CD4-positive, CD25-positive, alpha-beta regulatory T cell (primary cell): ENCODE measurements around the gene MPV17L2. TPM values are rescaled to one million over a fixed set of nuclear protein-coding genes. Genes with fewer than 3 reads are reported as not detected.
A peak's percentile ranks its signal among the peaks of the same experiment; 100 is the strongest.

Experiments used
- ATAC-seq, 2 donors: fragments of 150-1000 bp; cut with Tn5 transposase; one replicate each; pipeline ENCODE4 v1.10.0; 2021; ENCODE audit warnings: low read depth in 2 of 2, moderate number of reproducible peaks in 2 of 2, moderate library complexity in 1 of 2
- DNase-seq, 3 donors: peaks; one replicate each; pipeline versions ENCODE4 v3.0.0 to v3.0.0-alpha.2; 2012 to 2022; ENCODE audit warnings: mixed read lengths in 1 of 3
- H3K27ac ChIP-seq: one replicate; pipeline ENCODE4 v1.7.0; 2013; ENCODE audit warnings: mild to moderate bottlenecking, low read length; ENCODE audit not compliant: insufficient read depth, poor library complexity, severe bottlenecking
- H3K27me3 ChIP-seq: one replicate; pipeline ENCODE4 v1.7.0; 2013; ENCODE audit warnings: low read length; ENCODE audit not compliant: control insufficient read depth, insufficient read depth
- H3K36me3 ChIP-seq: one replicate; pipeline ENCODE4 v1.7.0; 2013; ENCODE audit warnings: mild to moderate bottlenecking, low read length, moderate library complexity; ENCODE audit not compliant: control insufficient read depth, insufficient read depth
- H3K4me1 ChIP-seq: 2 replicates; pipeline ENCODE4 v1.7.0; 2013; ENCODE audit warnings: mild to moderate bottlenecking, low read length; ENCODE audit not compliant: insufficient read depth, control insufficient read depth, poor library complexity, severe bottlenecking
- H3K4me3 ChIP-seq: one replicate; pipeline ENCODE4 v1.7.0; 2013; ENCODE audit warnings: low read depth, mild to moderate bottlenecking, low read length, moderate library complexity
- H3K9me3 ChIP-seq, 2 experiments: 1 replicate in 1 of 2; 2 replicates in 1 of 2; pipeline ENCODE4 v1.7.0; 2013; ENCODE audit warnings: low read length in 2 of 2, mild to moderate bottlenecking in 1 of 2, moderate library complexity in 1 of 2; ENCODE audit not compliant: control insufficient read depth in 2 of 2
- H3K27ac Mint-ChIP-seq, 3 donors: one replicate each; pipeline ENCODE4 v1.8.0; 2020 to 2022; ENCODE audit warnings: mild to moderate bottlenecking in 3 of 3, mixed read lengths in 3 of 3, moderate library complexity in 2 of 3
- H3K27me3 Mint-ChIP-seq: one replicate; pipeline ENCODE4 v1.8.0; 2022; ENCODE audit warnings: mild to moderate bottlenecking, mixed read lengths
- H3K36me3 Mint-ChIP-seq: one replicate; pipeline ENCODE4 v1.8.0; 2020; ENCODE audit warnings: mixed read lengths
- H3K4me1 Mint-ChIP-seq, 4 donors: one replicate each; pipeline ENCODE4 v1.8.0; 2020 to 2022; ENCODE audit warnings: mixed read lengths in 4 of 4, mild to moderate bottlenecking in 1 of 4
- H3K4me3 Mint-ChIP-seq, 4 donors: one replicate each; pipeline ENCODE4 v1.8.0; 2020 to 2022; ENCODE audit warnings: mild to moderate bottlenecking in 4 of 4, mixed read lengths in 4 of 4, moderate library complexity in 3 of 4
- H3K9me3 Mint-ChIP-seq, 7 donors: one replicate each; pipeline ENCODE4 v1.8.0; 2020 to 2022; ENCODE audit warnings: mixed read lengths in 7 of 7, mild to moderate bottlenecking in 3 of 7, moderate library complexity in 2 of 7
- polyA plus RNA-seq, 4 donors: library from polyadenylated mRNA; unstranded; fragments of 300-500 nt; fragmentation: Illumina TruSeq; gene quantifications; one replicate each; pipeline ENCODE4 v1.2.3, GENCODE V29; 2021
- total RNA-seq: library from RNA; stranded (reverse); gene quantifications from one replicate; pipeline ENCODE4 v1.2.3, GENCODE V29; 2022

MPV17L2 gene
- total and polyA plus RNA-seq, 5 donors from 2014 or later: 5.5 to 20.8 (median 12.6) TPM

- Mint-ChIP-seq H3K4me1 (peaks cover 0 to 4% (median 1%) of the 10 kb centered on the region in 4 donors), H3K9me3 (no peaks in the 10 kb centered on the region), H3K27me3 (no peaks in the 10 kb centered on the region), H3K36me3 (no peaks in the 10 kb centered on the region), H3K4me3 (no peak overlapping the region), H3K27ac (no peak overlapping the region)
- no peak overlapping the region for H3K27ac ChIP-seq
- no peaks in the 10 kb centered on the region for H3K27me3 ChIP-seq
- no peak overlapping the region for H3K4me3 ChIP-seq
- no peaks in the 10 kb centered on the region for H3K9me3 ChIP-seq
- ATAC-seq: no peak
- no peaks in the 10 kb centered on the region for H3K4me1 ChIP-seq
- no peaks in the 10 kb centered on the region for H3K36me3 ChIP-seq
- no peak for DNase-seq
These were observed 13.1 kb upstream of the MPV17L2 start for GRCh38 chr19:18179957-18180356.

GRCh38 chr19:18183529-18183928 lies 9.5 kb upstream of the MPV17L2 start:
- H3K4me3 ChIP-seq: no peak overlapping the region
- no peak overlapping the region for H3K27ac ChIP-seq
- H3K36me3 Mint-ChIP-seq: no peaks in the 10 kb centered on the region
- H3K9me3 ChIP-seq: no peaks in the 10 kb centered on the region
- H3K4me3 Mint-ChIP-seq: peak overlapping the region in 1 of 4 donors; percentile 27
- DNase-seq: no peak
- ATAC-seq: no peak
- H3K36me3 ChIP-seq: no peaks in the 10 kb centered on the region
- no peaks in the 10 kb centered on the region for H3K9me3 Mint-ChIP-seq
- no peaks in the 10 kb centered on the region for H3K4me1 ChIP-seq
- H3K27me3 ChIP-seq: no peaks in the 10 kb centered on the region
- no peak overlapping the region for H3K27ac Mint-ChIP-seq
- no peaks in the 10 kb centered on the region for H3K27me3 Mint-ChIP-seq
- H3K4me1 Mint-ChIP-seq: no peaks in the 10 kb centered on the region

- Mint-ChIP-seq H3K9me3 (no peaks in the 10 kb centered on the region), H3K27ac (no peak overlapping the region), H3K4me3 (no peak overlapping the region), H3K27me3 (peaks cover 4% of the 10 kb centered on the region), H3K36me3 (no peaks in the 10 kb centered on the region), H3K4me1 (no peaks in the 10 kb centered on the region)
- Histone ChIP-seq H3K36me3 (no peaks in the 10 kb centered on the region), H3K9me3 (no peaks in the 10 kb centered on the region), H3K27me3 (no peaks in the 10 kb centered on the region), H3K27ac (no peak overlapping the region), H3K4me3 (no peak overlapping the region), H3K4me1 (no peaks in the 10 kb centered on the region)
- ATAC-seq: no peak
- DNase-seq: no peak
These were observed 7.5 kb upstream of the MPV17L2 start for GRCh38 chr19:18185538-18185937.

GRCh38 chr19:18190278-18190677 lies 2.7 kb upstream of the MPV17L2 start:
- Mint-ChIP-seq H3K27me3 (peaks cover 4% of the 10 kb centered on the region), H3K4me1 (peaks cover 4 to 24% (median 10%) of the 10 kb centered on the region in 4 donors), H3K9me3 (no peaks in the 10 kb centered on the region), H3K27ac (no peak overlapping the region), H3K4me3 (peak overlapping the region in 1 of 4 donors; percentile 21), H3K36me3 (peaks cover 6% of the 10 kb centered on the region)
- Histone ChIP-seq H3K9me3 (no peaks in the 10 kb centered on the region), H3K4me1 (peaks cover 24% of the 10 kb centered on the region), H3K27me3 (no peaks in the 10 kb centered on the region), H3K4me3 (no peak overlapping the region), H3K27ac (no peak overlapping the region), H3K36me3 (no peaks in the 10 kb centered on the region)
- ATAC-seq: no peak
- DNase-seq: no peak

- no peaks in the 10 kb centered on the region for H3K9me3 ChIP-seq
- DNase-seq (no peak), ATAC-seq (no peak)
- no peaks in the 10 kb centered on the region for H3K27me3 ChIP-seq
- Mint-ChIP-seq H3K4me1 (peaks cover 4 to 29% (median 10%) of the 10 kb centered on the region in 4 donors), H3K27me3 (peaks cover 4% of the 10 kb centered on the region), H3K27ac (peak overlapping the region; percentile 38 to 94 (median 88)), H3K36me3 (peaks cover 6% of the 10 kb centered on the region), H3K4me3 (peak overlapping the region; percentile 87 to 95 (median 91)), H3K9me3 (no peaks in the 10 kb centered on the region)
- peak overlapping the region; percentile 94 for H3K4me3 ChIP-seq
- H3K4me1 ChIP-seq: peaks cover 24% of the 10 kb centered on the region
- H3K36me3 ChIP-seq: no peaks in the 10 kb centered on the region
- H3K27ac ChIP-seq: peak overlapping the region; percentile 88
These were observed 1.4 kb upstream of the MPV17L2 start for GRCh38 chr19:18191640-18192062.

GRCh38 chr19:18193388-18194180 lies 566 bp downstream of the MPV17L2 start:
- H3K36me3 ChIP-seq: peaks cover 3% of the 10 kb centered on the region
- peak overlapping the region; percentile 87 to 95 (median 91) for H3K4me3 Mint-ChIP-seq
- H3K27ac Mint-ChIP-seq: peak overlapping the region; percentile 35 to 94 (median 88)
- H3K4me1 ChIP-seq: peaks cover 24% of the 10 kb centered on the region
- H3K27me3 Mint-ChIP-seq: peaks cover 4% of the 10 kb centered on the region
- H3K27me3 ChIP-seq: no peaks in the 10 kb centered on the region
- DNase-seq (peak in 2 of 3 donors; percentile 13 to 18), ATAC-seq (no peak)
- H3K4me3 ChIP-seq: peak overlapping the region; percentile 66
- peaks cover 12% of the 10 kb centered on the region for H3K36me3 Mint-ChIP-seq
- H3K4me1 Mint-ChIP-seq: peaks cover 4 to 29% (median 10%) of the 10 kb centered on the region in 4 donors
- no peaks in the 10 kb centered on the region for H3K9me3 ChIP-seq
- peak overlapping the region; percentile 88 for H3K27ac ChIP-seq
- H3K9me3 Mint-ChIP-seq: no peaks in the 10 kb centered on the region

GRCh38 chr19:18194181-18194530 lies 1.1 kb downstream of the MPV17L2 start:
- ATAC-seq: no peak
- H3K27ac Mint-ChIP-seq: peak overlapping the region in 2 of 3 donors; percentile 20 to 87
- no peak overlapping the region for H3K27ac ChIP-seq

More at GRCh38 chr19:18194181-18194530, 1.1 kb downstream of the MPV17L2 start:
- Histone ChIP-seq H3K9me3 (no peaks in the 10 kb centered on the region), H3K4me3 (peak overlapping the region; percentile 66), H3K27me3 (no peaks in the 10 kb centered on the region), H3K36me3 (peaks cover 3% of the 10 kb centered on the region), H3K4me1 (peaks cover 24% of the 10 kb centered on the region)
- peaks cover 4 to 29% (median 10%) of the 10 kb centered on the region in 4 donors for H3K4me1 Mint-ChIP-seq
- H3K4me3 Mint-ChIP-seq: peak overlapping the region; percentile 85 to 95 (median 88)
- peaks cover 14% of the 10 kb centered on the region for H3K36me3 Mint-ChIP-seq
- DNase-seq: no peak
- H3K9me3 Mint-ChIP-seq: no peaks in the 10 kb centered on the region
- peaks cover 4% of the 10 kb centered on the region for H3K27me3 Mint-ChIP-seq
